Ecto neural progenitor cell (in vitro differentiated cells): ENCODE data around the gene ARID4B.
"Not testable (repeated sequence)": the region's sequence is repeated elsewhere in the genome, so short reads cannot be mapped to it uniquely, and the experiment has no call there.

Source experiments
- DNase-seq: peaks from one replicate; pipeline ENCODE4 v3.0.0-alpha.2; 2018; ENCODE audit warnings: low spot score

ARID4B gene

GRCh38 chr1:235329139-235329902, 1.3 kb upstream of the ARID4B start:
- peak; percentile 72 for DNase-seq

GRCh38 chr1:235328271-235329138, 526 bp upstream of the ARID4B start, which contains the start of gene GGPS1:
Gene GGPS1, plus strand, starts transcription at chr1:235328570. Its CDS starts 6,695 bp downstream, at chr1:235335265.
- DNase-seq = peak; percentile 99

- peak; percentile 64 for DNase-seq
Observed at GRCh38 chr1:235326719-235327558, 1.0 kb downstream of the ARID4B start.

- DNase-seq = no peak
Observed at GRCh38 chr1:235325854-235326253, 2.1 kb downstream of the ARID4B start.

GRCh38 chr1:235325139-235325538, 2.8 kb downstream of the ARID4B start:
- DNase-seq = no peak

GRCh38 chr1:235324296-235324695, 3.7 kb downstream of the ARID4B start:
- no peak for DNase-seq

GRCh38 chr1:235320521-235321179, 7.3 kb downstream of the ARID4B start:
- no peak for DNase-seq

- no peak for DNase-seq
Observed at GRCh38 chr1:235319255-235319654, 8.7 kb downstream of the ARID4B start.

GRCh38 chr1:235317168-235317567, 10.8 kb downstream of the ARID4B start:
- DNase-seq = no peak

GRCh38 chr1:235315735-235316134, 12.2 kb downstream of the ARID4B start:
- no peak for DNase-seq

- no peak for DNase-seq
Observed at GRCh38 chr1:235315173-235315572, 12.8 kb downstream of the ARID4B start.

GRCh38 chr1:235313931-235314678, 13.9 kb downstream of the ARID4B start:
- no peak for DNase-seq

GRCh38 chr1:235313262-235313661, 14.7 kb downstream of the ARID4B start:
- no peak for DNase-seq

GRCh38 chr1:235309206-235309605, 18.8 kb downstream of the ARID4B start:
- not testable (repeated sequence) for DNase-seq

- DNase-seq = no peak
Observed at GRCh38 chr1:235307158-235308124, 20.5 kb downstream of the ARID4B start.

- no peak for DNase-seq
Observed at GRCh38 chr1:235304549-235305451, 23.2 kb downstream of the ARID4B start.

GRCh38 chr1:235302143-235302542, 25.8 kb downstream of the ARID4B start:
- no peak for DNase-seq

- no peak for DNase-seq
Observed at GRCh38 chr1:235299169-235299858, 28.7 kb downstream of the ARID4B start.
